HepG2 (cell line): ENCODE results near the gene DHRS9. TPM values are rescaled to one million over a fixed set of nuclear protein-coding genes. Genes with fewer than 3 reads are reported as not detected.

ENCODE experiments used
- ATAC-seq: fragments of 200-7000 bp; cut with Tn5 transposase; 3 replicates; pipeline ENCODE4 v1.9.1; 2020; ENCODE audit warnings: mild to moderate bottlenecking, moderate library complexity
- BruUV-seq: library from RNA; stranded (reverse); fragments of 400-500 nt; replicated peaks from 2 replicates; lab custom pipeline; 2021; lab: Mats Ljungman, UMichigan
- CTCF ChIA-PET: fragments of 300-600 bp; formaldehyde crosslinking; extraction: SDS; loops from one replicate; lab custom pipeline; 2021; ENCODE audit warnings: low total read pairs, inconsistent platforms, low intra/inter-chr PET ratio; lab: Yijun Ruan, JAX
- POLR2A ChIA-PET: fragments of 350-600 bp; sonication (Branson Sonifier 250); formaldehyde crosslinking; loops from one replicate; lab custom pipeline; 2020; ENCODE audit warnings: antibody characterized with exemption, inconsistent platforms; lab: Yijun Ruan, JAX
- DNase-seq: peaks from one replicate; pipeline ENCODE4 v3.0.0-alpha.2; 2015; ENCODE audit warnings: low spot score
- FAIRE-seq: peaks from 3 replicates; lab custom pipeline; 2011; peaks lifted over from hg19 to GRCh38; lab: Jason Lieb, UNC
- H2AFZ ChIP-seq: one replicate; pipeline ENCODE4 v1.6.1; 2011; ENCODE audit warnings: low read length, inconsistent platforms
- H3K27ac ChIP-seq: fragments of 300-600 bp; 3 replicates; pipeline ENCODE4 v1.8.0; 2011; ENCODE audit warnings: mixed run types, mild to moderate bottlenecking, mixed read lengths, low read length, inconsistent platforms; ENCODE audit not compliant: insufficient read depth; ENCODE audit errors: extremely low read length
- H3K27me3 ChIP-seq, 2 experiments: fragments of 200-600 bp in 1 of 2; 2 replicates in 1 of 2; 3 replicates in 1 of 2; pipeline versions ENCODE4 v1.6.0 to v1.8.0; 2011; ENCODE audit warnings: low read length in 2 of 2, mild to moderate bottlenecking in 2 of 2, moderate library complexity in 2 of 2, inconsistent platforms in 1 of 2; ENCODE audit not compliant: insufficient read depth in 2 of 2, control insufficient read depth in 1 of 2
- H3K36me3 ChIP-seq, 2 experiments: fragments of 200-600 bp in 1 of 2; replicated peaks in 1 of 2; 2 replicates in 1 of 2; 3 replicates in 1 of 2; pipeline versions ENCODE4 v1.5.1 to v1.8.0; 2011; ENCODE audit warnings: low read length in 2 of 2, inconsistent platforms in 1 of 2; ENCODE audit not compliant: insufficient read depth in 2 of 2, control insufficient read depth in 1 of 2
- H3K4me1 ChIP-seq: 2 replicates; pipeline ENCODE4 v1.5.1; 2012; ENCODE audit warnings: low read length, inconsistent platforms; ENCODE audit not compliant: insufficient read depth
- H3K4me2 ChIP-seq: 2 replicates; pipeline ENCODE4 v1.6.0; 2011; ENCODE audit warnings: low read depth, low read length, inconsistent platforms
- H3K4me3 ChIP-seq, 3 experiments: fragments of 200-600 bp in 1 of 3; sonication (generic), shearing (Covaris generic) in 1 of 3; replicated peaks in 1 of 3; 2 replicates each; pipeline ENCODE4 v1.5.1; 2011 to 2016; ENCODE audit warnings: low read length in 3 of 3, inconsistent platforms in 2 of 3, low read depth in 2 of 3, mild to moderate bottlenecking in 2 of 3, control low read depth in 1 of 3, mixed read lengths in 1 of 3; ENCODE audit not compliant: insufficient read depth in 1 of 3
- H3K79me2 ChIP-seq: one replicate; pipeline ENCODE4 v1.6.1; 2011; ENCODE audit warnings: low read length, inconsistent platforms; ENCODE audit not compliant: insufficient read depth
- H3K9ac ChIP-seq: 2 replicates; pipeline ENCODE4 v1.6.0; 2011; ENCODE audit warnings: mild to moderate bottlenecking, low read depth, low read length, inconsistent platforms; ENCODE audit not compliant: insufficient read depth
- H3K9me3 ChIP-seq: 2 replicates; pipeline ENCODE4 v1.5.1; 2012; ENCODE audit warnings: mild to moderate bottlenecking, low read length
- H4K20me1 ChIP-seq: 2 replicates; pipeline ENCODE4 v1.6.0; 2011; ENCODE audit warnings: inconsistent platforms, mild to moderate bottlenecking, low read length, moderate library complexity; ENCODE audit not compliant: insufficient read depth
- BRCA1 ChIP-seq: sonication (generic); formaldehyde crosslinking; IDR thresholded peaks from 2 replicates; pipeline ENCODE4 v1.4.0; 2020; ENCODE audit warnings: missing genetic modification reagents
- GATAD1 ChIP-seq: IDR thresholded peaks from 2 replicates; pipeline ENCODE4 v1.6.1; 2016; ENCODE audit warnings: missing genetic modification reagents, missing compliant biosample characterization
- GPN1 ChIP-seq: sonication (generic); formaldehyde crosslinking; IDR thresholded peaks from 2 replicates; pipeline ENCODE4 v1.5.1; 2020; ENCODE audit warnings: missing genetic modification reagents, borderline replicate concordance
- HDAC6 ChIP-seq: fragments of 200-600 bp; sonication (generic); IDR thresholded peaks from 2 replicates; pipeline ENCODE4 v1.7.0; 2017; ENCODE audit warnings: mild to moderate bottlenecking, antibody characterized with exemption, low read length, low read depth
- KAT8 ChIP-seq: IDR thresholded peaks from 2 replicates; pipeline ENCODE4 v1.6.1; 2016; ENCODE audit warnings: missing genetic modification reagents, missing compliant biosample characterization
- RBAK ChIP-seq: sonication (generic); formaldehyde crosslinking; IDR thresholded peaks from 2 replicates; pipeline ENCODE4 v1.5.1; 2020; ENCODE audit warnings: mild to moderate bottlenecking, missing genetic modification reagents
- RBM22 ChIP-seq: fragments of 200-400 bp; formaldehyde crosslinking; optimal IDR thresholded peaks from 2 replicates; pipeline ENCODE3; 2017; ENCODE audit warnings: mild to moderate bottlenecking, low read length, moderate library complexity
- SIN3B ChIP-seq: fragments of 150-350 bp; IDR thresholded peaks from 2 replicates; pipeline ENCODE4 v1.6.1; 2014; ENCODE audit warnings: low read length
- SIX4 ChIP-seq: sonication (generic); formaldehyde crosslinking; IDR thresholded peaks from 2 replicates; pipeline ENCODE4 v1.4.0; 2020; ENCODE audit warnings: missing genetic modification reagents
- ZMYM3 ChIP-seq: sonication (generic); formaldehyde crosslinking; IDR thresholded peaks from 2 replicates; pipeline ENCODE4 v1.5.1; 2020; ENCODE audit warnings: mild to moderate bottlenecking, missing genetic modification reagents
- ZNF101 ChIP-seq: sonication (generic); formaldehyde crosslinking; IDR thresholded peaks from 2 replicates; pipeline ENCODE4 v1.4.0; 2020; ENCODE audit warnings: mild to moderate bottlenecking, low read depth, missing genetic modification reagents, borderline replicate concordance
- ZNF230 ChIP-seq: sonication (generic); formaldehyde crosslinking; IDR thresholded peaks from 2 replicates; pipeline ENCODE4 v1.4.0; 2020; ENCODE audit warnings: mild to moderate bottlenecking, missing genetic modification reagents
- ZNF614 ChIP-seq: IDR thresholded peaks from 2 replicates; pipeline ENCODE4 v1.6.1; 2018; ENCODE audit warnings: missing biosample characterization, missing genetic modification reagents, inconsistent platforms, borderline replicate concordance
- ZNF703 ChIP-seq: sonication (generic); formaldehyde crosslinking; IDR thresholded peaks from 2 replicates; pipeline ENCODE4 v1.5.1; 2020; ENCODE audit warnings: missing genetic modification reagents, mild to moderate bottlenecking, moderate library complexity, borderline replicate concordance
- ZNF75D ChIP-seq: sonication (generic); formaldehyde crosslinking; IDR thresholded peaks from 2 replicates; pipeline ENCODE4 v1.8.1; 2023; ENCODE audit warnings: missing genetic modification reagents, mild to moderate bottlenecking, borderline replicate concordance
- WGBS: methylation state at CpG from one replicate; pipeline ENCODE4 v1.1.6; 2017; ENCODE audit warnings: low lambda C conversion rate; 5-methylcytosine and 5-hydroxymethylcytosine counted together
- in situ Hi-C: cut with HindIII; loops from 2 replicates; pipeline ENCODE4 v1.10.0; 2017; ENCODE audit warnings: low pct_unique_long_range_greater_than_20kb; ENCODE audit not compliant: extremely low pct_ligation_motif_present
- intact Hi-C: fragments of 100-400 bp; cut with micrococcal nuclease; formaldehyde crosslinking; loops from one replicate; pipeline ENCODE4 v1.10.0; 2022; ENCODE audit not compliant: unreplicated experiment
- polyA plus RNA-seq, 8 experiments: library from polyadenylated mRNA; depleted of rRNA in 3 of 8; stranded (reverse) in 7 of 8; unstranded in 1 of 8; fragments of >200 nt; fragmentation: Illumina TruSeq in 4 of 8; extraction: Trizol in 4 of 8; gene quantifications; 2 replicates each; pipeline versions ENCODE4 v1.2.1 to v1.2.3, GENCODE V29; 2011 to 2016; ENCODE audit warnings: low read depth in 4 of 8, missing spikeins in 1 of 8, mixed read lengths in 1 of 8; ENCODE audit not compliant: insufficient read depth in 1 of 8
- total RNA-seq, 5 experiments: library from RNA; depleted of rRNA; stranded (reverse); fragments of >200 nt; fragmentation: Illumina TruSeq; extraction: Trizol; gene quantifications; 2 replicates each; pipeline ENCODE4 v1.2.3, GENCODE V29; 2016; ENCODE audit warnings: low read depth in 1 of 5
- TF ChIP-seq, protein P1 (sequence below): IDR thresholded peaks from 2 replicates; pipeline ENCODE4 v1.6.1; 2016; ENCODE audit warnings: control low read depth
- TF ChIP-seq, protein P2 (sequence below): sonication (generic); formaldehyde crosslinking; conservative IDR thresholded peaks from 2 replicates; pipeline ENCODE4 v1.4.0; 2020; ENCODE audit warnings: missing genetic modification reagents
- TF ChIP-seq, protein P3 (sequence below): sonication (generic); formaldehyde crosslinking; IDR thresholded peaks from 2 replicates; pipeline ENCODE4 v1.4.0; 2020; ENCODE audit warnings: mild to moderate bottlenecking, missing genetic modification reagents
- TF ChIP-seq, protein P4 (sequence below): sonication (generic); formaldehyde crosslinking; conservative IDR thresholded peaks from 2 replicates; pipeline ENCODE4 v1.4.0; 2020; ENCODE audit warnings: missing genetic modification reagents
- TF ChIP-seq, protein P5 (sequence below): sonication (generic); formaldehyde crosslinking; IDR thresholded peaks from 2 replicates; pipeline ENCODE4 v1.9.0; 2022; ENCODE audit warnings: missing genetic modification reagents, mild to moderate bottlenecking, borderline replicate concordance

Gene DHRS9
- total and polyA plus RNA-seq, 2 of the 13 experiments (the other 11 are each of a cell fraction or from before 2014, with no cell fraction given): not detected

DNA sequence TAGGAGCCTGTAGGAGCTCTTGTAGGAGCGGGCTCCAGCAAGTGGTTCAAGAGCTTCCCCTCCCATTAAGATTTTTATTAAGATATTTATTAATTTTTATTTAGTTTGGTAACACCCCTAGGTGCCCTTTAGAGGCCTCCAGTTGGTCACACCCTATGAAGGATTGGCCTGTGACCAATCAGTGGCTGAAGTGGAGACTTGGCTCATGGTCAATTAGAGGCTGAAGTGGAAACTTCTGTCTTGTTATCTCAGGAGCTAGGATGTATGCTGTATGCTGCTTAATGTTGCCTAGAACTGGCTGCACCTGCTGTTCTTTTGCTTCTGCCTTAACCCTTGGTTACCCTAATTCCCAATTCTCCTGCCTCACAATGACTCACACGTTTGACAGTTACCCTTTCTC lies 48.7 kb downstream of the DHRS9 start:
- H3K36me3 ChIP-seq: no peaks in the 10 kb centered on the region
- CTCF ChIA-PET: no interaction called here
- POLR2A ChIA-PET: no interaction called here

More for the DNA sequence above, 48.7 kb downstream of the DHRS9 start:
- Histone ChIP-seq H3K4me3 (no peak overlapping the region), H3K27me3 (peaks cover 0 to 4% of the 10 kb centered on the region in 2 experiments; a peak in 1 of 5 replicates), H3K4me2 (no peak overlapping the region), H4K20me1 (no peaks in the 10 kb centered on the region), H3K27ac (no peak overlapping the region), H3K79me2 (no peaks in the 10 kb centered on the region), H3K4me1 (no peaks in the 10 kb centered on the region), H3K9me3 (no peaks in the 10 kb centered on the region), H3K9ac (no peak overlapping the region), H2AFZ (no peak overlapping the region)
- in situ Hi-C loops: no loop called here
- DNase-seq (no peak), FAIRE-seq (no peak), ATAC-seq (no peak)
- no peak for TF ChIP-seq BRCA1 (CRISPR knock-in tag)
- TF ChIP-seq, protein P1, sequence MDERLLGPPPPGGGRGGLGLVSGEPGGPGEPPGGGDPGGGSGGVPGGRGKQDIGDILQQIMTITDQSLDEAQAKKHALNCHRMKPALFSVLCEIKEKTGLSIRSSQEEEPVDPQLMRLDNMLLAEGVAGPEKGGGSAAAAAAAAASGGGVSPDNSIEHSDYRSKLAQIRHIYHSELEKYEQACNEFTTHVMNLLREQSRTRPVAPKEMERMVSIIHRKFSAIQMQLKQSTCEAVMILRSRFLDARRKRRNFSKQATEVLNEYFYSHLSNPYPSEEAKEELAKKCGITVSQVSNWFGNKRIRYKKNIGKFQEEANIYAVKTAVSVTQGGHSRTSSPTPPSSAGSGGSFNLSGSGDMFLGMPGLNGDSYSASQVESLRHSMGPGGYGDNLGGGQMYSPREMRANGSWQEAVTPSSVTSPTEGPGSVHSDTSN (CRISPR knock-in tag): no peak
- TF ChIP-seq SIN3B: no peak
- TF ChIP-seq, protein P2, sequence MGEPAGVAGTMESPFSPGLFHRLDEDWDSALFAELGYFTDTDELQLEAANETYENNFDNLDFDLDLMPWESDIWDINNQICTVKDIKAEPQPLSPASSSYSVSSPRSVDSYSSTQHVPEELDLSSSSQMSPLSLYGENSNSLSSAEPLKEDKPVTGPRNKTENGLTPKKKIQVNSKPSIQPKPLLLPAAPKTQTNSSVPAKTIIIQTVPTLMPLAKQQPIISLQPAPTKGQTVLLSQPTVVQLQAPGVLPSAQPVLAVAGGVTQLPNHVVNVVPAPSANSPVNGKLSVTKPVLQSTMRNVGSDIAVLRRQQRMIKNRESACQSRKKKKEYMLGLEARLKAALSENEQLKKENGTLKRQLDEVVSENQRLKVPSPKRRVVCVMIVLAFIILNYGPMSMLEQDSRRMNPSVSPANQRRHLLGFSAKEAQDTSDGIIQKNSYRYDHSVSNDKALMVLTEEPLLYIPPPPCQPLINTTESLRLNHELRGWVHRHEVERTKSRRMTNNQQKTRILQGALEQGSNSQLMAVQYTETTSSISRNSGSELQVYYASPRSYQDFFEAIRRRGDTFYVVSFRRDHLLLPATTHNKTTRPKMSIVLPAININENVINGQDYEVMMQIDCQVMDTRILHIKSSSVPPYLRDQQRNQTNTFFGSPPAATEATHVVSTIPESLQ: no peak
- TF ChIP-seq ZNF614: no peak
- TF ChIP-seq RBAK (CRISPR knock-in tag): no peak
- no peak for TF ChIP-seq ZNF230
- no peak for TF ChIP-seq ZNF703
- TF ChIP-seq, protein P3, sequence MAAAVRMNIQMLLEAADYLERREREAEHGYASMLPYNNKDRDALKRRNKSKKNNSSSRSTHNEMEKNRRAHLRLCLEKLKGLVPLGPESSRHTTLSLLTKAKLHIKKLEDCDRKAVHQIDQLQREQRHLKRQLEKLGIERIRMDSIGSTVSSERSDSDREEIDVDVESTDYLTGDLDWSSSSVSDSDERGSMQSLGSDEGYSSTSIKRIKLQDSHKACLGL: no peak
- no peak for TF ChIP-seq ZNF75D (CRISPR knock-in tag)
- TF ChIP-seq KAT8: no peak
- TF ChIP-seq GATAD1 (CRISPR knock-in tag): no peak
- no peak for TF ChIP-seq ZNF101
- TF ChIP-seq, protein P4, sequence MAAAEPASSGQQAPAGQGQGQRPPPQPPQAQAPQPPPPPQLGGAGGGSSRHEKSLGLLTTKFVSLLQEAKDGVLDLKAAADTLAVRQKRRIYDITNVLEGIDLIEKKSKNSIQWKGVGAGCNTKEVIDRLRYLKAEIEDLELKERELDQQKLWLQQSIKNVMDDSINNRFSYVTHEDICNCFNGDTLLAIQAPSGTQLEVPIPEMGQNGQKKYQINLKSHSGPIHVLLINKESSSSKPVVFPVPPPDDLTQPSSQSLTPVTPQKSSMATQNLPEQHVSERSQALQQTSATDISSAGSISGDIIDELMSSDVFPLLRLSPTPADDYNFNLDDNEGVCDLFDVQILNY: no peak
- TF ChIP-seq ZMYM3 (CRISPR knock-in tag): no peak
- no peak for TF ChIP-seq RBM22
- no peak for TF ChIP-seq SIX4 (CRISPR knock-in tag)
- no peak for TF ChIP-seq HDAC6
- no peak for TF ChIP-seq GPN1 (CRISPR knock-in tag)
- TF ChIP-seq, protein P5, sequence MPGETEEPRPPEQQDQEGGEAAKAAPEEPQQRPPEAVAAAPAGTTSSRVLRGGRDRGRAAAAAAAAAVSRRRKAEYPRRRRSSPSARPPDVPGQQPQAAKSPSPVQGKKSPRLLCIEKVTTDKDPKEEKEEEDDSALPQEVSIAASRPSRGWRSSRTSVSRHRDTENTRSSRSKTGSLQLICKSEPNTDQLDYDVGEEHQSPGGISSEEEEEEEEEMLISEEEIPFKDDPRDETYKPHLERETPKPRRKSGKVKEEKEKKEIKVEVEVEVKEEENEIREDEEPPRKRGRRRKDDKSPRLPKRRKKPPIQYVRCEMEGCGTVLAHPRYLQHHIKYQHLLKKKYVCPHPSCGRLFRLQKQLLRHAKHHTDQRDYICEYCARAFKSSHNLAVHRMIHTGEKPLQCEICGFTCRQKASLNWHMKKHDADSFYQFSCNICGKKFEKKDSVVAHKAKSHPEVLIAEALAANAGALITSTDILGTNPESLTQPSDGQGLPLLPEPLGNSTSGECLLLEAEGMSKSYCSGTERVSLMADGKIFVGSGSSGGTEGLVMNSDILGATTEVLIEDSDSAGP (CRISPR knock-in tag): no peak
- BruUV-seq: no TSS peak
- WGBS: 0% methylated on average over 2 of the region's 2 CpGs
- intact Hi-C loops: no loop called here
